H7 (cell line): ENCODE measurements around the gene MCC. TPM values are rescaled to one million over a fixed set of nuclear protein-coding genes. Genes with fewer than 3 reads are reported as not detected.

ENCODE experiments used
- DNase-seq: peaks from one replicate; pipeline ENCODE4 v3.0.0; 2012
- H3K27me3 ChIP-seq: 2 replicates; pipeline ENCODE4 v1.6.0; 2011; ENCODE audit warnings: mild to moderate bottlenecking, low read length; ENCODE audit not compliant: control insufficient read depth, insufficient read depth
- H3K36me3 ChIP-seq: replicated peaks from 2 replicates; pipeline ENCODE4 v1.5.1; 2011; ENCODE audit warnings: low read length; ENCODE audit not compliant: control insufficient read depth, insufficient read depth
- H3K4me3 ChIP-seq: 2 replicates; pipeline ENCODE4 v1.5.1; 2011; ENCODE audit warnings: low read depth, mild to moderate bottlenecking, control low read depth, low read length, moderate library complexity; ENCODE audit not compliant: insufficient read depth
- total RNA-seq: library from RNA; depleted of rRNA; stranded (reverse); fragments of >200 nt; shearing (Covaris generic); gene quantifications from 2 replicates; pipeline ENCODE4 v1.2.3, GENCODE V29; 2014

Gene MCC
- total RNA-seq, 1 experiment from 2014 or later = 23.0 TPM

DNA sequence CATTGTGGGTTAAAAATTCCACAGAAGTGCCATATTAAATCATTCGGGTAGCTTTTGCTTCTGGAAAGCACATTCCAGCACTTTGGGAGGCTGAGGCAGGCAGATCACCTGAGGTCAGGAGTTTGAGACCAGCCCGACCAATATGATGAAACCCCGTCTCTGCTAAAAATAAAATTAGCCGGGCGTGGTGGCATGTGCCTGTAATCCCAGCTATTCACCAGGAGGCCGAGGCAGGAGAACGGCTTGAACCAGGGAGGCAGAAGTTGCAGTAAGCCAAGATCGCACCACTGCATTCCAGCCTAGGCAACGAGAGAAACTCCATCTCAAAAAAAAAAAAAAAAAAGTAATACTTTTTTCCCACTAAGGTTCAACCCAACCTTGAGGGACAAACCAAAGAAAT is 243.3 kb downstream of the MCC start:
- DNase-seq = no peak
- H3K4me3 ChIP-seq = no peak overlapping the region
- H3K36me3 ChIP-seq = no peaks in the 10 kb centered on the region
- H3K27me3 ChIP-seq = no peaks in the 10 kb centered on the region

GRCh38 chr5:113243349-113243664 is 244.9 kb downstream of the MCC start:
- no peaks in the 10 kb centered on the region for H3K36me3 ChIP-seq
- H3K4me3 ChIP-seq = no peak overlapping the region
- H3K27me3 ChIP-seq = no peaks in the 10 kb centered on the region
- no peak for DNase-seq

- DNase-seq = no peak
- Histone ChIP-seq H3K4me3 (no peak overlapping the region), H3K36me3 (no peaks in the 10 kb centered on the region), H3K27me3 (no peaks in the 10 kb centered on the region)
These were observed 245.5 kb downstream of the MCC start for GRCh38 chr5:113242481-113243348.

GRCh38 chr5:113240951-113241726 is 247.1 kb downstream of the MCC start:
- Histone ChIP-seq H3K4me3 (no peak overlapping the region), H3K27me3 (no peaks in the 10 kb centered on the region), H3K36me3 (no peaks in the 10 kb centered on the region)
- DNase-seq = no peak

- DNase-seq = no peak
- H3K36me3 ChIP-seq = no peaks in the 10 kb centered on the region
- H3K27me3 ChIP-seq = no peaks in the 10 kb centered on the region
- no peak overlapping the region for H3K4me3 ChIP-seq
These were observed 248.2 kb downstream of the MCC start for GRCh38 chr5:113240032-113240431.

DNA sequence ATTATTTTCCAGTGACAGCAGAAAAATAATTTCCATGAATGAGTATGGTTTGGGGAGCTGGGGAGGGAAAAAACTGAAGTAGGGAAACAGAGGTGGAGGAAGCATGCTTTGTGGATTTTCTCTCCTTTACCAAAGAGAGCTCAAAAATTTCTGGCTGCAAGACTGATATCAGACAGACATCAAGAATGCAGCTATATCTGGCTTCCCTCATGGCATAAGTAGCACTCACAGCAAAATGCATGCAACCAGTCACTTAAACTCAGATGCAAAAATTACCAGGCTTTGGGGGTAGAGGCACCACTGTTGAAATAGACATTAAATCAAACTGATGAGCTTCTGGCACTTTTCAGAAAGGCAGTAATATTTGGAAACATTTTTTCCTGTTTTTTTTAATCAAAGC is 250.4 kb downstream of the MCC start:
- Histone ChIP-seq H3K27me3 (no peaks in the 10 kb centered on the region), H3K36me3 (no peaks in the 10 kb centered on the region), H3K4me3 (no peak overlapping the region)
- DNase-seq = no peak

- Histone ChIP-seq H3K4me3 (no peak overlapping the region), H3K27me3 (no peaks in the 10 kb centered on the region), H3K36me3 (no peaks in the 10 kb centered on the region)
- DNase-seq = no peak
These were observed 251.5 kb downstream of the MCC start for GRCh38 chr5:113236536-113237288.

GRCh38 chr5:113235884-113236283 is 252.4 kb downstream of the MCC start:
- H3K4me3 ChIP-seq = no peak overlapping the region
- no peaks in the 10 kb centered on the region for H3K27me3 ChIP-seq
- no peak for DNase-seq
- H3K36me3 ChIP-seq = no peaks in the 10 kb centered on the region

DNA sequence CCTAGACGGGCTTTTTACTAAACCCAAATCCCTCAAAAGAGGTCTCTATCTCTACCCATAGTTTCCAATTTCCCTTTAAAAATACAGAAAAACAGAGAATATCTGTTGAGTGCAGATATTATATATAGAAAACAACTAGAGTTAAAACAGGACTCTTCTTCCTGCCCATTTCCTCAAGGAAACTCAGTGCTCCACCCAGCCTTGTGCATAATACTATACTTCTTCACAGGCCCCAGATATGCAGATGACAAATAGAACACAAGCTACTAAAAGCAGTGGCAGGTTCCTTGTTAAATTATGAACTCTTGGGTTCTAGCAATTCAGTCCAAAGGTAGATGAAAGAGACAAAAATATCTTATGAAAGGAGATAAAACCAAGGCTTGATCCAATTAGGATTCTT is 253.7 kb downstream of the MCC start:
- Histone ChIP-seq H3K27me3 (no peaks in the 10 kb centered on the region), H3K4me3 (no peak overlapping the region), H3K36me3 (no peaks in the 10 kb centered on the region)
- no peak for DNase-seq

GRCh38 chr5:113233606-113234005 is 254.6 kb downstream of the MCC start:
- DNase-seq = no peak
- H3K27me3 ChIP-seq = no peaks in the 10 kb centered on the region
- no peaks in the 10 kb centered on the region for H3K36me3 ChIP-seq
- no peak overlapping the region for H3K4me3 ChIP-seq

- DNase-seq = no peak
- H3K36me3 ChIP-seq = no peaks in the 10 kb centered on the region
- no peak overlapping the region for H3K4me3 ChIP-seq
- H3K27me3 ChIP-seq = no peaks in the 10 kb centered on the region
These were observed 255.6 kb downstream of the MCC start for GRCh38 chr5:113232667-113233066.

DNA sequence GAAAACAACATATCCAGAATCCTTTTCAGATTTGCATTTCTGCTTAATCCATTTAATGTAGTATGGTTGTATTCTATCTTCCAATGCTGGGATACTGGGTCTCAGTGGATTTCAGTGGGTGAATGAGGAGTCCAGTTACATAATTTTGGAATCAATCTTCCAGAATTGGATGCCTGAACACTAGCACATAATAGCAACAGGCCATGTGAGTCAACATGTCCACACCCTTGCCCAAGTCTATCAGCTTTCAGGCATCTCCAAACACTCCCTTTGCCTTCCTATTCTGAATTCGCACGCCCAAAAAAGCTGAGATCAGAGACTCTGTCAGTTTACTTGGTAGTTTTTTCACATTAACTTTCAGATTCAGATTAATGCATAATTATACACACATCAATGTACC is 256.0 kb downstream of the MCC start:
- no peak for DNase-seq
- Histone ChIP-seq H3K27me3 (no peaks in the 10 kb centered on the region), H3K4me3 (no peak overlapping the region), H3K36me3 (no peaks in the 10 kb centered on the region)

DNA sequence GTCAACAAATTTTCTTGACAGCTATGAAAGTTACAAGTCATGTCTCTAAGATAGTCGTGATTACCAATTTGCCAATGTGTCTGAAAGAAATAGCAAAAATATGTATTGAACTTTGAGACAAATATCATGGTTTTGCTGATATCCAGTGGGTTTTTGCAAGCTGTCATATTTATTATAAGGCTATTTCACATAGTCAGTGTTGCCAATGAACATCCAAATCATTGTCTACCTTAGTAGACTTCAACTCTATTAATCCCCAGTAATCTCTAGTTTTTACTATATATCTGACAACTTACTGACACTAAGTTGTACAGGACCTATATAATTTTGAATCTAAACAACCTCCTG is 256.6 kb downstream of the MCC start:
- Histone ChIP-seq H3K36me3 (no peaks in the 10 kb centered on the region), H3K27me3 (no peaks in the 10 kb centered on the region), H3K4me3 (no peak overlapping the region)

GRCh38 chr5:113230711-113231652 is 257.3 kb downstream of the MCC start:
- DNase-seq = no peak
- no peaks in the 10 kb centered on the region for H3K36me3 ChIP-seq
- no peak overlapping the region for H3K4me3 ChIP-seq
- no peaks in the 10 kb centered on the region for H3K27me3 ChIP-seq

More for the DNA sequence above, 256.6 kb downstream of the MCC start:
- no peak for DNase-seq
